Ovary (tissue), 9 donors: ENCODE data around the gene SPATA12. TPM values are rescaled to one million over a fixed set of nuclear protein-coding genes. Genes with fewer than 3 reads are reported as not detected.

Source experiments
- DNase-seq, 5 donors: peaks; one replicate each; pipeline ENCODE4 v3.0.0-alpha.2; 2019 to 2020
- H3K27ac ChIP-seq, 2 donors: fragments of 200-600 bp; one replicate each; pipeline versions ENCODE4 v1.5.1 to v1.8.0; 2019 to 2022
- H3K27me3 ChIP-seq: fragments of 200-600 bp; one replicate; pipeline ENCODE4 v1.8.0; 2022
- H3K36me3 ChIP-seq: fragments of 200-600 bp; sonication (generic); one replicate; pipeline ENCODE4 v1.5.1; 2019
- H3K4me1 ChIP-seq: one replicate; pipeline ENCODE4 v1.8.1; 2013; ENCODE audit warnings: mild to moderate bottlenecking, moderate library complexity; ENCODE audit not compliant: insufficient read depth
- H3K4me3 ChIP-seq: fragments of 200-600 bp; sonication (generic); one replicate; pipeline ENCODE4 v1.5.1; 2017
- H3K9me3 ChIP-seq, 2 donors: fragments of 200-600 bp in 1 of 2; sonication (generic) in 1 of 2; one replicate each; pipeline versions ENCODE4 v1.5.1 to v1.8.1; 2013 to 2019; ENCODE audit warnings: mild to moderate bottlenecking in 1 of 2, moderate library complexity in 1 of 2
- CTCF ChIP-seq, 3 donors: fragments of 450-650 bp in 2 of 3; fragments of 200-600 bp in 1 of 3; IDR thresholded peaks; one replicate each; pipeline versions ENCODE4 v1.5.1 to v1.8.0; 2016 to 2022; ENCODE audit warnings: antibody characterized with exemption in 3 of 3, mild to moderate bottlenecking in 1 of 3
- EP300 ChIP-seq: sonication (generic); formaldehyde crosslinking; IDR thresholded peaks from one replicate; pipeline ENCODE4 v1.6.1; 2017; ENCODE audit warnings: antibody characterized with exemption
- POLR2A ChIP-seq: fragments of 450-650 bp; IDR thresholded peaks from one replicate; pipeline ENCODE4 v1.6.1; 2017; ENCODE audit warnings: antibody characterized with exemption, mild to moderate bottlenecking, moderate library complexity
- WGBS, 3 donors: extraction: QIAGEN DNeasy Blood & Tissue Kit in 1 of 3; methylation state at CpG; one replicate each; pipeline versions ENCODE4 v1.1.5 to v1.1.7; 2013 to 2017; 5-methylcytosine and 5-hydroxymethylcytosine counted together
- intact Hi-C, 4 donors: fragments of 100-400 bp; cut with DNase I; formaldehyde crosslinking; loops; one replicate each; pipeline versions ENCODE4 v1.11.0 to v1.15.1; 2022 to 2023
- polyA plus RNA-seq, 2 donors: library from polyadenylated mRNA; stranded (reverse); fragments of 200-250 nt in 1 of 2; fragments of 350-450 nt in 1 of 2; fragmentation: Illumina TruSeq in 1 of 2; extraction: RNeasy Lipid Tissue Mini Kit (QIAGEN cat#74804) in 1 of 2; gene quantifications; one replicate each; pipeline ENCODE4 v1.2.3, GENCODE V29; 2013 to 2014
- total RNA-seq, 7 donors: library from RNA; depleted of rRNA in 2 of 7; stranded (reverse); fragments of >200 nt in 2 of 7; fragmentation: NEBNext Ultra II Directional in 3 of 7; extraction: Animal tissue kit (Norgen Biotek cat#: 25700) in 3 of 7; gene quantifications; one replicate each; pipeline versions ENCODE4 v1.1.0 to v1.2.4, GENCODE V29; 2016 to 2023
- donor health status: DM: no; HTN: no; CAD: no; lungs with moderate emphysema.
- donor health status: DM: no; HTN: no; CAD: no.
- donor health status: Bipolar disorder and iron deficiency.
- donor health status: DM: yes; HTN: yes; CAD: no.
- donor health status: DM: no; HTN: no; CAD: no.
- donor health status: DM: yes; HTN: yes; CAD: no.

Gene SPATA12
- total and polyA plus RNA-seq, 9 donors: 0.02 to 0.12 (median 0.10) TPM; not detected in 5

GRCh38 chr3:57052662-57053061 is 7.8 kb upstream of the SPATA12 start:
- DNase-seq: no peak
- Histone ChIP-seq H3K27me3 (no peaks in the 10 kb centered on the region), H3K4me3 (no peak overlapping the region), H3K36me3 (no peaks in the 10 kb centered on the region), H3K27ac (no peak overlapping the region), H3K4me1 (no peaks in the 10 kb centered on the region), H3K9me3 (no peaks in the 10 kb centered on the region)
- TF ChIP-seq EP300 (no peak), CTCF (IDR thresholded peaks at IDR 0.05) (no peak), POLR2A (no peak)
- intact Hi-C loops: no loop called here
- 86 to 89% (median 88%) methylated on average over 5 of the region's 5 CpGs for WGBS, 3 donors

GRCh38 chr3:57053122-57053521 is 7.3 kb upstream of the SPATA12 start:
- Histone ChIP-seq H3K27me3 (no peaks in the 10 kb centered on the region), H3K27ac (no peak overlapping the region), H3K36me3 (no peaks in the 10 kb centered on the region), H3K4me1 (no peaks in the 10 kb centered on the region), H3K9me3 (no peaks in the 10 kb centered on the region), H3K4me3 (no peak overlapping the region)
- WGBS, 3 donors: 92 to 97% (median 96%) methylated on average over 6 of the region's 6 CpGs
- no peak for DNase-seq
- intact Hi-C loops: no loop called here
- TF ChIP-seq POLR2A (no peak), CTCF (IDR thresholded peaks at IDR 0.05) (no peak), EP300 (no peak)

- DNase-seq: no peak
- no peaks in the 10 kb centered on the region for H3K36me3 ChIP-seq
- H3K27me3 ChIP-seq: no peaks in the 10 kb centered on the region
- no peak overlapping the region for H3K27ac ChIP-seq
- intact Hi-C loops: no loop called here
- no peak overlapping the region for H3K4me3 ChIP-seq
- no peak for TF ChIP-seq CTCF (IDR thresholded peaks at IDR 0.05)
- no peak for TF ChIP-seq EP300
- no peak for TF ChIP-seq POLR2A
- no peaks in the 10 kb centered on the region for H3K9me3 ChIP-seq
- WGBS, 3 donors: 76 to 88% (median 77%) methylated on average over 6 of the region's 6 CpGs
- peaks cover 2% of the 10 kb centered on the region for H3K4me1 ChIP-seq
Measured at GRCh38 chr3:57057351-57057750, 3.1 kb upstream of the SPATA12 start.

GRCh38 chr3:57059411-57059810 is 1.1 kb upstream of the SPATA12 start:
- DNase-seq: no peak
- Histone ChIP-seq H3K9me3 (no peaks in the 10 kb centered on the region), H3K4me3 (no peak overlapping the region), H3K36me3 (no peaks in the 10 kb centered on the region), H3K27ac (no peak overlapping the region), H3K4me1 (peaks cover 4% of the 10 kb centered on the region), H3K27me3 (no peaks in the 10 kb centered on the region)
- intact Hi-C loops: no loop called here
- TF ChIP-seq EP300: no peak
- no peak for TF ChIP-seq CTCF (IDR thresholded peaks at IDR 0.05)
- TF ChIP-seq POLR2A: no peak
- 66 to 77% (median 74%) methylated on average over 3 of the region's 3 CpGs for WGBS, 3 donors
